Dedifferentiated amniotic fluid mesenchymal stem cell (primary cell): ENCODE results near the gene TMEM156.
"Not testable (repeated sequence)": the region's sequence is repeated elsewhere in the genome, so short reads cannot be mapped to it uniquely, and the experiment has no call there.

Experiments used
- DNase-seq: peaks from one replicate; pipeline ENCODE4 v3.0.0-alpha.2; 2016; ENCODE audit errors: extremely low spot score

The TMEM156 gene

GRCh38 chr4:38957261-38957815 is 74.9 kb downstream of the TMEM156 start:
- no peak for DNase-seq

GRCh38 chr4:38955957-38956356 is 76.3 kb downstream of the TMEM156 start:
- no peak for DNase-seq

DNA sequence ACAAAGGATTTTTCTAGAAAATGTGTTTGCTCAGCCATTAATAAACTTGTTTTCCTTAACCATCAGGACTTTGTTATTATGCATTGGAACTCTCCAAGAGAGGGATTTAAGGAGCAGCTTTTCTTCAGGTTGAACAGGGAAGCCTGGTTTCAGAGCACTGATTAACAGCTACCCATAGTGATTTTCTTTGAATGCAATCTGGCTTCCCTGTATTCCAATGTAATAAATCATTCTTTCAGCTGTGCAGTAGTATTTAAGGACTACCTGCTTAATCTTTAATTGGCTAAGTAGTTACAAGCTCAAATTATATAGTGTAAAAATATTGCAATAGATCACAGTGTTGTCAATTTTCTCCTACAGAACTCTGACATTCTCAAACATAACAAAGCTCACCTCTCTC is 77.5 kb downstream of the TMEM156 start:
- no peak for DNase-seq

DNA sequence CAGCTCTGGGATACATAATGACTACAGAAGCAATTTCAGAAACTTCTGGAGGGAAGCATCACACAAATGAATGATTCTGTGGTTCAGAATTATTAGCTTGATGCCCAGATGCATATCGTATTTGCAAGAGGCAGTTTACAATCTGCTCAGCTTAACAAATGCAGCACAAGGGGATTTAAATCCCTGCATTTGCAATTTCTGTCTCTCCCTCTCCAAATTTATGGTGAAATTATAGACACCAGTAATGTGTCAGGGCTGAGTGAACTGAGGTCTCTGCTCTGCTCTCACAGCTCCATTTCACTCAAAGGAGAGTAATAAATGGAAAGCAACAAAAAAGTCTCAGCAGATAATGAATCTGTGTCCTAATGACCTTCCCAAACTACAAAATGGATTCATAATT is 80.2 kb downstream of the TMEM156 start:
- DNase-seq, result no peak

DNA sequence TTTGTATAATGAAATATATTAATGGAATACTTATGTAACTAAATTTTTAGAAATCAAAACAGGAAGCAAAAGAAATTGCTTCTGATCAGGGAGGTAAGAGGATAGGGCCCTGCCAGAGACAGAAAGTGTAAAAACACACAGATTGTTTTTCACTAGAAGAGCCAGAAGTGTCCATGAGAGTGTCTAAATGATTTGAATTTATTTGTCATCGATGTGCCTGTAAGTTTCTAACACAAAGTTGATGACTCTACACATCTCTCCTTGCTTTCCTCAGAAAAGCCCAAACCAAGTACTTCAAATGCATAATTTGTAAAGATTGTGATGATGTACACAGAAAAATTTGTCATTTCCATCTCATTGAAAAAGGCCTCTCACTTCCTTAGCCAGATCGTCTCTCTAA is 80.6 kb downstream of the TMEM156 start:
- no peak for DNase-seq

DNA sequence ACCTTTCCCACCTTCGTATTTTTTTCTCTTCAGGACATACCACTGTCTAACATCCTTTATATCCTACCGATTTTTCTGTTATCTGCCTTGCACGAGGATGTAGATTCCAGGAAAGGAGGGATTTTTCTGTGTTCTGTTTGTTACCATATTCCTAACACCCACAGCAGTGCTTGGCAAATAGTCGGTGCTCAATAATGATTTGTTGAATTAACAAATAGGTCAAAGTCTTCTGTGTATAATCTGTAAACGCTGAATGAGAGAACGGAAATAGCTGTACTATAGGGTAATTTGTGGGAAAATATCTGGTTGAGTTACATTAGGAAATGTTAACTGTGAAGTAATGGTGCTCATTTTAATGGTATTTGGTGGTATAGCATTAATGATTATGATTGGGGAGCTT is 81.5 kb downstream of the TMEM156 start:
- no peak for DNase-seq

DNA sequence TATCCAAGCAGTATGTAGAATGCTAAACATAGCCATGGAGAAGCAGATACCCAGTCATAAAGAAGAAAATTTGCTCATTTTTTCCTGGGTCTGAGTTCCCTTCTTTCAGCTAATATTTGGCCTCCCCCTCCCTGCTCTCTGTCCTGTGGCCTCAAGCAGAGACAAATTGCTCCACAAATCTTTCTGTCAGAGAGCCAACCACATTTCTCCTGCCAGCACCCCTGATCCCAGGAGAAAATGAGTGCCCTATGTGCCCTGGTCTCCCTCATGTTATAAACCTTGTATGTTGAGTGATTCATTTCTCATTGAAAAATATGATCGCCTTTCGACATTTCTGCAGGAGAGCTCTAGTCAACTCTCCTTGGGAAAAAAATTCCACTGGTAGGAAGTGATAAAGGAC is 82.0 kb downstream of the TMEM156 start:
- DNase-seq, result no peak

- no peak for DNase-seq
These were observed 82.7 kb downstream of the TMEM156 start for GRCh38 chr4:38949411-38950051.

- DNase-seq, result peak; percentile 86
These were observed 83.7 kb downstream of the TMEM156 start for GRCh38 chr4:38948551-38948950.

GRCh38 chr4:38946919-38947318 is 85.3 kb downstream of the TMEM156 start:
- DNase-seq, result no peak

- no peak for DNase-seq
These were observed 87.8 kb downstream of the TMEM156 start for GRCh38 chr4:38944440-38944839.

GRCh38 chr4:38943343-38943742 is 88.9 kb downstream of the TMEM156 start:
- no peak for DNase-seq

- DNase-seq, result not testable (repeated sequence)
These were observed 90.3 kb downstream of the TMEM156 start for GRCh38 chr4:38941906-38942305.

DNA sequence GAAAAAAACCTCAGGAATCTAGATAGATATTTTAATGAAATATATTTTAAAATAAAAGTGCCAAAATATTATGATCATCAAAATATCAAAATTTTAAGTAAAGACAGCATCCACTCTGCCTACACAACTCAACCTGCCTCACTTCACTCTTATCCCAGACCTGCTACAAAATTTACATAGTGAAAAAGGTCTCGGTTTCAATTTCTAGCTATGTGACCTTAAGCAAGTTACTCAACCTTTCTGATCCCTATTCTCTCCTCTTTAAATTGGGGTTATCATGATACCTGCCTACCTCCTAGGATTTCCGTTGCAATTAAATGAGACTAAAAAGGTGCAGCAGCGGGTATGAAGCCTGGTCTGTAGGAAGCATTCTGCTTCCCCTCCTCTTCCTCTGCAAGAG is 91.7 kb downstream of the TMEM156 start:
- no peak for DNase-seq

DNA sequence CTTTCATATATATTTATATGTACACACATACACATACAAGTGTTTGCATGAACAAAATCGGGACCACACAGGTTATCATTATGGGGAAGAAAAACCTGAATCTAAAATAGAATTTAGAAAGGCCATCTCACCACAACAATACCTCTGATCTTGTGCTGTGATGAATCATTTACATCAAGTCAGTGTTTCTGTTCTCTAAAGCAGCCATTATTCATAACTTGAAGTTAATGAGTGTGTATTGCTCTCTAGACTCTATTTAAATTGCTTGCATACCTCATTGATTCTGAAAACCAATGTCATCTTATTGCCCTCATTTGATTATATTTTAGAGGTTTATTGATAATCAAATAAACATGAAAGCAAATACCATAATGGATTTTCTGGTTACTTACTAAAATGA is 93.0 kb downstream of the TMEM156 start:
- no peak for DNase-seq

GRCh38 chr4:38935391-38936073 is 96.7 kb downstream of the TMEM156 start:
- peak; percentile 38 for DNase-seq

DNA sequence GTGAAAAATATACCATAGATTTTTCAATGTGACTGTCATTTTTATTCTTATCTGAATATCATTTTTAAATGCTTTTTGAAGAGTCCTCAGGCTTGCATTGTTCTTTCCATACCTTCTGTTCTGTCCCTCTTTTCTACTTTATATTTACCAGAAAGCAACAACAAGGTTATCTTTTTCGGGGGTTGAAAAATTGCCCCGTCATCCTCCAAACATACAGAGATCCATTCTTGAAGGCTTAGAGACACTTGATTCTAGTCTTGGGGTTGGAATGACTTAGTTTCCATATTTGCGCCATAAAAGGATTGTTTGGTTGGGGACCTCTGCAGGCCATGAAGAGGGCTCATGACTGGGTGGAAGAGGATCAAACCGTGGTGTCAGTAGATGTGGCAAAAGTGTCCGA is 101.1 kb downstream of the TMEM156 start:
- DNase-seq, result no peak

- no peak for DNase-seq
These were observed 101.5 kb downstream of the TMEM156 start for GRCh38 chr4:38930707-38931106.

DNA sequence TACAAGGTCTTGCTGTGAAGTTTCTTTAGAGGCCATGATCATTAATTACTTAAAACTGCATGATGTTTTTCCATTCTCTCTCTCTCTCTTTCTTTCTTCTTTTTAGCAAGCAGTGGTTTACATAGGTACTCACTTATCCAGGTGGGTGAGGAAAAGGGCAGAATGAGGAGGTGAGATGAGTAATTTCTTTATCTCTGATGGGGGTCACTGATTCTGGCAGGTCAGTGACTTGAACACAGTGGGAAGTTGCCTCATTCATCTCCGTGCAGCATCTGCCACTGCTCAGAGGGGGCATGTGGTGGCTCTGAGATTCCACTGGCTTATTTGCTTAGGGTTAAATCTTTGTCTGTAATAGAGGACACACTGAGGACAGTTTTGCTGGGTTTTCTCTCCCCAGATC is 102.0 kb downstream of the TMEM156 start:
- no peak for DNase-seq

DNA sequence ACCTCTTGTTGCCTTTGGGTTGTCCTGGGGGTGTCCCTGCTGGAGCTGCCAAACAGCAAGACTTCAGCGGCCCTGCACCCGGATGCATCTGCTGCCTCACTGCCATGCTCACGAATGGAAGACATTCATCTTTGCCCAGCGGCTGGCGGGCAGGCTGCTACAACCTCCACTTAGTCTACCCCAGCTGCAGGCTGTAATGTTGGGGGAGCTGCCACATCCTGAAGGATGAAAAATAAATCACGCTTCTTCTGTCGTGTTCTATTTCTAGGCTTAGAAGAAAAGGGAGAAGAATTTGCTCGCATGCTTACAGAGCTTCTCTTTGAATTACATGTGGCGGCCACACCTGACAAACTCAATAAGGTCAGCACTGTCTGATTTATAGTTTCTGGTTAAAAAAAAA is 103.2 kb downstream of the TMEM156 start:
- DNase-seq, result no peak

GRCh38 chr4:38928568-38928967 is 103.6 kb downstream of the TMEM156 start:
- no peak for DNase-seq

- DNase-seq, result no peak
These were observed 105.3 kb downstream of the TMEM156 start for GRCh38 chr4:38926896-38927295.
